GM19023 (cell line): Measurements from ENCODE around the gene IFIT3.

ENCODE experiments used
- ATAC-seq: cut with Tn5 transposase; IDR thresholded peaks from one replicate; pipeline ENCODE4 v1.9.1; 2021; ENCODE audit warnings: mild to moderate bottlenecking, moderate library complexity; ENCODE audit not compliant: unreplicated experiment

IFIT3 gene

DNA sequence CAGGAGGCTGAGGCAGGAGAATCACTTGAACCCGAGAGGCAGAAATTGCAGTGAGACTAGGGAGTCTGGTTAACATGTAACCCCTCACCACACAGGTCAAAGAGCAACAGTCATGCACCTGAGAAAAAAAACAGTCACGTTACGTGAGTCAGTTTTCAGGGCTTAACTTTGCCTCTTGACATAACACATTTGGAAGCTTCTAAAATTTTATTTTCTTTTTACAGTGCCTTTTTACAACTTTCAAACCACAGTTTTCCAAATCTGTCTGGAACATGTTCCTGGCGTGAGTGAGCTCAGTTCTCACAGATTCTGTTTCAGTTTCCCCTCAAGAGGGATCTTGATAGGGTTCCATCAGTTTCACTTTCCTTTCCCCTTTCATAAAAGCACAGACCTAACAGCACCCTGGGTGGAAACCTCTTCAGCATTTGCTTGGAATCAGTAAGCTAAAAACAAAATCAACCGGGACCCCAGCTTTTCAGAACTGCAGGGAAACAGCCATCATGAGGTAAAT is 4.4 kb downstream of the IFIT3 start:
- ATAC-seq = peak; percentile 33

DNA sequence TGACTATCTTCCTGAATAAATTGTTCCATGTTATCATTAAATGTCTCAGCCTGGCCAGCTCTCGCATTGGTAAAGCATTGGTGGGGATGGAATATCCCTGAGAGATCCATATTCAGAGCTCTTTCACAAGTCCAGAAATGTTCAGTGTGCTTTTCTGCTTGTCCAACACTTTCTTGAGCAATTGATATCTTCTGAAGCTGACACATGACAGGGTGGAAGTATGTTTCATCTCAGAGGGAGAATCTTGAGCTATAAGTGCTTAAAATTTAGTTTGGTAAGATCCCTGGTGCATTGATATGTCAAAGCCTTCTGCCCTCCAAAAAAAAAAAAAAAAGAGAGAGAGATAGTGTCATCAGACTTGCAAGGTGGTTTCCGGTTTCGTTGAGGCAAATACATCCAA is 7.4 kb downstream of the IFIT3 start:
- ATAC-seq = no peak

DNA sequence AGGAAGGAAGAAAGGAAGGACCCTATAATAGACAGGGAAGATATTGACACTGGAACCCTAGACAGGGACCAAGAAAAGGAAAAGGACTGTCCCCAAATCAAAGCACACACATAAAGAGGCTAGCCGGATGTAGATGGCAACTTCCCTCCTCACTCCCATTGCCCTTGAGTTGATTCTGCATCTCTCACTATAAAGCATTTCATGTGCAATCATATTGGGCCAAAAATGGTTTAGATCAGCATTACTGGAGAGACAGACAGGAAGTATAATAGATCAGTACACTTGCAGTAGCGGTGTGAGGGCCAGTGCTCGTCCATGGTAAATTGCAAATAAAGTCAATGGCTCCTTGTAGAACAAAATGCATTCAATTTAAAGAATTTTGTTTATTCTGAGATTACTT is 8.4 kb downstream of the IFIT3 start:
- ATAC-seq = no peak

DNA sequence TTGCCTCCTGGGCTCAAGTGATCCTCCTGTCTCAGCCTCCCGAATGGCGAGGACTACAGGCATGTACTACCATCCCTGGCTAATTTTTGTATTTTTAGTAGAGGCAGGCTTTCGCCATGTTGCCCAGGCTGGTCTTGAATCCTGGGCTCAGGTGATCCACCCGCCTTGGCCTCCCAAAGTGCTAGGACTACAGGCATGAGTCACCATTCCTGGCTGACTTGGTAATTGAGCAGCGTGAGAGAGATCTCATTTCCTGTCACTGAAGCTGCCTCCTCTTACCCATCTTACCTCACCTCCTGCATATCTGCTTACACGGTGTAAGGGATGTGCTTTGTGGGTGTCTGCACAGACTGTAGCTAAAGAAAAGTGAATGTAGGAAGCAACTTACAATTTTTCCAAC is 9.7 kb downstream of the IFIT3 start:
- ATAC-seq = no peak

DNA sequence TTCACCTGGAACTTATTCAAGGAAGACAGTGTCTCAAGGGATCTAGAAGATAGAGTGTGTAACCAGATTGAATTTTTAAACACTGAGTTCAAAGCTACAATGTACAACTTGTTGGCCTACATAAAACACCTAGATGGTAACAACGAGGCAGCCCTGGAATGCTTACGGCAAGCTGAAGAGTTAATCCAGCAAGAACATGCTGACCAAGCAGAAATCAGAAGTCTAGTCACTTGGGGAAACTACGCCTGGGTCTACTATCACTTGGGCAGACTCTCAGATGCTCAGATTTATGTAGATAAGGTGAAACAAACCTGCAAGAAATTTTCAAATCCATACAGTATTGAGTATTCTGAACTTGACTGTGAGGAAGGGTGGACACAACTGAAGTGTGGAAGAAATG is 10.9 kb downstream of the IFIT3 start:
- ATAC-seq = no peak

DNA sequence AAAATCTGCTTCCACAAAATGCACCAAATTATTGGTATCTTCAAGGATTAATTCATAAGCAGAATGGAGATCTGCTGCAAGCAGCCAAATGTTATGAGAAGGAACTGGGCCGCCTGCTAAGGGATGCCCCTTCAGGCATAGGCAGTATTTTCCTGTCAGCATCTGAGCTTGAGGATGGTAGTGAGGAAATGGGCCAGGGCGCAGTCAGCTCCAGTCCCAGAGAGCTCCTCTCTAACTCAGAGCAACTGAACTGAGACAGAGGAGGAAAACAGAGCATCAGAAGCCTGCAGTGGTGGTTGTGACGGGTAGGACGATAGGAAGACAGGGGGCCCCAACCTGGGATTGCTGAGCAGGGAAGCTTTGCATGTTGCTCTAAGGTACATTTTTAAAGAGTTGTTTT is 12.1 kb downstream of the IFIT3 start:
- ATAC-seq = no peak

DNA sequence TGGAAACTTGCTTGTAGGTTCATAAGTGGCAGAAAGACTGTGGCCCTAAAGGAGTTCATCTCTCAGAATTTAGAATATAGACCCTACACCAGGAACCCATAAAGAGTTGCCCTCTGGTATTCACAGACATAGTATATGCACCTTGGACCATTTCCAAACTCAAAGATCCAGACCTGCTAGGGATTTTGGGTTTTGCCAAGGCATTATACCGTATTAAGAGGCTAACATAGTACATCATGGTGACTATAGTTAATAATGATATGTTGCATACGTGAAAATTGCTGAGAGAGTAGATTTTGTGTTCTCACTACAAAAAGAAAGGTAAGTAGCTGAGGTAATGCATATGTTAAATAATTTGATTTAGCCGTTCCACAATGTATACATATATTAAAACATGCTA is 13.9 kb downstream of the IFIT3 start:
- no peak for ATAC-seq

DNA sequence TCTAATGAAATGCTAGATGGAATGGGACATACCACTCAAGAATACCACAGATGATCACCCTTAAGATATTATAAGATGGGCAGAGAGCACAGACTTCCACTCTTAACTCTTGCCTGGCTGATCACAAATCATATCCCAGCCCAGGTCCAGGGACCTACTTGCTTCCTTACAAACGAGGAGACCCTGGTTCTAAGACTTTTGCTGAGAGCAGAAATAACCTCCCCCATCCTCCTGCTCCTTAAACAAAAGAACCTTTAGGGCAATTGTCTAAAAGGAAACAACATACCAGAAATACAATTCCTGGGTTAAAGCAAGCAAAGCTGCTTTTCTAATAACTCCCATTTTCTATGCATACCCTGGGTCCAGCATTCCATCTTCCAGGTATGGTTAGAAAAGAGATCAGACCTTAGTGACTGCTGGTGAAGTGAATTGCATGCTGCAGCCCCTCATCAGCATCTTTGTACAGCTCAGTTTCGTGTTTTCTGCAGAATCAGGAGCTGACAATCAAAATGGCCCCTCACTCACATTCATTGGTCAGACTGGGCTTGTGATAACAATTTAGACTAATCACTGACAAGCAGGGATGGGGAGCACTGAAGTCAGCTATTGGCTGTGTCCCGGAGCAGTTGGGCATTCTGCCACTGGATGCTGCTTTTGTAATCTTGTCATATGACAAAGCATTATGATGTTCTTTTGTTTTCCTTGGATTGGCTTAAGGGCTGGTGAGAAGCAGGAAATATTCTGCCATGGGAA is 14.6 kb downstream of the IFIT3 start:
- no peak for ATAC-seq

DNA sequence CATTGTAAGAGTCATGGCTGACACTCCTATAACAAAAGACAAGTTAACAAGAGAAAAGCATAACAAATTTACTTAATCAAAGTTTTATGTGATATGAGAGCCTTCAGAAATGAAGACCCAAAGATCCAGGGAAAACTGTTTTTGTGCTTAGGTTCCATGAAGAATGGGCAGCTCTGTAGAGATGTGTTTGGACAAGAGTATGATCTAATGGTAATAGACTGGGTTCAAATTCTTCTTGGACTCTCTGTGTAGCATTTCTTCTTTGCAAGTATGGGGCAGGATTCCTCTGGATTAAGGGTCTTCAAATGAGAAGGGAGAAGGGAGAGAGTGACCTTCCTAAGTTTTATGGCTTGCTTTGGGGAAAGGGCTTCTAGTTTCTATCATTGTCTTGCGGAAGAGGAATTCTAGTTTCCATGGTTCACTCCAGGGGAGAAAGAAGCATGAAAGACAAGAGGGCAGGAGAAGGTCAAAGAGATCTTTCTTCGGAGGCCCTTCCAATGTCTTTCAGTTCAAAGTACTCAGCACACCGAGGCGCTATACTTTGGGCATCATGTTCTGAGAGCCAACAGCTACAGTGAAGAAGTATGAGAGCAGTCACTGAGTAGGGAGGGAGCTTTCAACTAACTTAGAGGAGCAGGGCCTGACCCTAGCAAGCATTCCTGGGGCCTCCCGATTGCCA is 15.4 kb downstream of the IFIT3 start:
- ATAC-seq = no peak

DNA sequence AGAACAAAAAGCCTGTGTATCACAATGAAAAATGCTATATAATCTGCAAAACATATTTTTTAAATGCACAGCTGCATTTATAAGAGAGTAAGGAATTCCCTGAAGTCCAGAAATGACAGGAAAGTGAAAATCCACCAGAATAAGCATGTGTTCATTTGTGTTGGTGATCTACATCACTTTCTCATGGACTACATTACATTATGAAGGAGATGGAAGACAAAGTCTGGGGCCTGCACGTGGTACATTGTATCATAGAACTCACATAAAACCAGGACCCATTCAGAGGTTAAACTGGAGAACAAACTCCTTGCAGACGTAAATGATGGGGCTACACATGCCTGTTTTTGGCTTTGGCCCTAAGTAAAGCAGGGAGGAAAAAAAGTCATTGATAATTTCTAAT is 16.4 kb downstream of the IFIT3 start:
- ATAC-seq = no peak

DNA sequence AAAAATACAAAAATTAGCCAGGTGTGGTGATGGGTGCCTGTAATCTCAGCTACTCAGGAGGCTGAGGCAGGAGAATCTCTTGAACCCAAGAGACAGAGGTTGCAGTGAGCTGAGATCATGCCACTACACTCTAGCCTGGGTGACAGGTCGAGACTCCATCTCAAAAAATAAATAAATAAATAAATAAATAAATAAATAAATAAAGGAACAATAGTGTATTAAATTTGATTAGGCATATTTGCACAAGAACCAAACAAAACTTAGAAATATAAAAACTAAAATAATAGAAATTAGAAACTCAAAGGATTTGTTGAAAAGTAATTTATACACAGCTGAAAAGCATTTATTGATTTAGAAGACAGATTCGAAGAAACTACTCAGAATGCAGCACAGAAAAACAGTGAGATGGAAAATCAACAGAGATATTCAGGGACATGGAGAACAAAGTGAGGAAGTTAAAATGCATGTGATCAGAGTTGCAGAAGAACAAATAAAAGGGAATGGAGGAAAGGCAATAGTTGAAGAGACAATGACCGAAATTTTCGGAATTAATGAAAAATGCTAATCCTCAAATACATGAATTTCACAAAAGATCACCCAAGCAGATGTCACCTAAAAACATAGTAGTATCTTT is 17.7 kb downstream of the IFIT3 start:
- ATAC-seq = no peak

DNA sequence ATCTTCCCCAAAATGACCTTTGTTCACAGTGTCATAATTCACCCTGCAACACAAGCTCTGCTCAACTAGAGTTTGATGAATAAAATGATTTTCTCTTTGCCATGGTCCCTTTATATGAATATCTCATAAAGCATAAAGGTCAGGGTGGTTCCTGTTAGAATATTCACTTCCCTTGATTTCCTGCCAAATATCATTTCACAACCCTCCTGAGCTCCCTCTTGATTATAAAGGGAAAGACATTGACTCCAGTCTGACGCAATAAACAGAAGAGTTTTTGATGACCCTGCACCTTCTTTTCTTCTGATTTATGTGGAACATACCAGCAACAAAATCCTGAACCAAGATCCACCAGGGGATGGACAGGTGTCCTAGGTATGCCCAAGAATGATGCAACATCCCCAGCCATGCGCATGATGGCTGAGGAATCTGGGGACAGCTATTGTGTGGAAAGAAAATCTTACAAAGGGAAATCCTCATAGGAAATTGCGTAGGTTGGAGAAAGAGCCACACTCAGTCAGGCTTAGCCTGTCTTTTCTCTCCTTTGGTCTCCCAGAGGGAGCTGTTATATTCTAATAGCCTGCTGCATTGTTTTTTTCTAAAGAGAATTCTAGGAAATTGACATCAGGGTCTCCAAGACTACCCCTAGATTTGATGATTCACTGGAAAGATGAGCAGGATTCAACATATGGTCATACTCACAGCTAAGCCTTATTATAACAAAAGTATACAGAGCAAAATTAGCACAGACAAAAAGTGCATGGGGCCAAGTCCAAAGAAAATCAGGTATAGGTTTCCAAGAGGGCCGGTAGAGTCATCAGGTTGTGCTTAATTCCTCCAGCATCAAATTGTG is 18.8 kb downstream of the IFIT3 start:
- ATAC-seq = no peak

DNA sequence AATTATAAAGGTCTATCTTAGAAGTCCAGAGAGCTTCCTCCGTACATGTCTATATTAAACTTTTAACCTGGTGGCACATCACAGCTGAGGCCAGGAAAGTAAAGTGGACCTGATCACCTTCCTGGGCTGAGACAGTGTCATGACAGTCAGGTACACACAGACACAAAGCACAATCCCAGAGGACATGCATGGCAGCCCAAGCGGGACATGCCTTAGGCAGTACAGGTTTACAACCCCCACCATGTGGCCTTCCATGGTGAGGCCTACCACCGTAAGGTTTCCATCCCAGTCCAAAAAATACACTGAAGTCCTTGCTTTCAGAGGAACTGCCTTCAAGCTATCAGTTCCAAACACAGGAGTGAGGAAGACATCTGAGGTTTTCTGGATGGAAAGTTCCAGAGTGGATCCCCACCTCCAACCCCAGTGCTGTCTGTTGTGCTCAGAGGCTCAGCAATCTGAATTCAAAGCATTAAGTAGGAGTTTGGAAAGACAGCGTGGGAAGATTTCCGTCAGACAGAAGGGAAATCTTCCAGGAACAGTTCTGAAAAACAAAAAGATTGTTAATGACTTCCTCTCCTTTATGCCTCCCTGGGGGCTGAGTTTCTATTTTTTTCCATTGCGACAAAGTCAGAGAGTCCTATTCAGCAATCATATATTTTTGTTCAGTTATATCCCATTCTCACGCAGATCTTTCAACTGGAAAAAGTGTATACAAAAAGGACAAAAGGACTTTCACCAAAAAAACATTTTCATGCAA is 20.1 kb downstream of the IFIT3 start:
- ATAC-seq = no peak

DNA sequence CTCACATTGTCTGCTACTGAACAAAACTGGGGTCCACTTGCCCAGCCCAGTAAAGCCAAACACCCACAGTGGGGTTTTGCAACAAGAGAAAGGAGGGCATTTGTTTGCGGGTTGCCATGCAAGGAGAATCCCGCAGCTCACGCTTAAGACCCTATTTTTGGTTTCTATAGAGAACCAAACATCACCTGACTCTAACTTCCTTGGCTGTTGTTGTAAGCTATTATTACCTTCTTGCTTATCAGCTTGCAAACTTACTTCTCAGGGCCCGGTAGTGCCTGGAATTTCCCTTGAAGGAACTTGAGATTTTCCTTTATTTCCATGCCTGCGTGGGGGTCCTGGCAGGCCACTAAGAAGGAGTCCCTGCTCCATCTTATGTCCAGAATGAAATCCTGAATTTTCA is 20.7 kb downstream of the IFIT3 start:
- no peak for ATAC-seq

DNA sequence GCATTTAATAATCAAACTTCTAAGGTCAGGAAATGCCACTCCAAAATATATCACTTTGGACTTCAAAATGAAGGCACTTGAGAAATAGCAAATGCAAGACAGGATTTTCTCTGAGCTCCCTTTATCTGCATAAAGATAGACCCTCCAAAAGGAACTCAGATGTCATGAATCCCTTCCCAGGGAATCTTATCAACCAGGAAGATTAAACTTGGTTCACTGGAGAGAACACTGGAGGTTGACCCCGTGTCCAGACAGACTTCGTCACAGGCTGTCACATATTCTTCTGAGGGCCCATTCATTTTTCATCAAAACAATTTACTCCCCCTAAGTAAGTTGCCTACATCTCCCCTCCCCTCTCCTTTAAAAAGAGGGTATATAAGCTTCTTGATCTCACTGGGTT is 21.2 kb downstream of the IFIT3 start:
- no peak for ATAC-seq

DNA sequence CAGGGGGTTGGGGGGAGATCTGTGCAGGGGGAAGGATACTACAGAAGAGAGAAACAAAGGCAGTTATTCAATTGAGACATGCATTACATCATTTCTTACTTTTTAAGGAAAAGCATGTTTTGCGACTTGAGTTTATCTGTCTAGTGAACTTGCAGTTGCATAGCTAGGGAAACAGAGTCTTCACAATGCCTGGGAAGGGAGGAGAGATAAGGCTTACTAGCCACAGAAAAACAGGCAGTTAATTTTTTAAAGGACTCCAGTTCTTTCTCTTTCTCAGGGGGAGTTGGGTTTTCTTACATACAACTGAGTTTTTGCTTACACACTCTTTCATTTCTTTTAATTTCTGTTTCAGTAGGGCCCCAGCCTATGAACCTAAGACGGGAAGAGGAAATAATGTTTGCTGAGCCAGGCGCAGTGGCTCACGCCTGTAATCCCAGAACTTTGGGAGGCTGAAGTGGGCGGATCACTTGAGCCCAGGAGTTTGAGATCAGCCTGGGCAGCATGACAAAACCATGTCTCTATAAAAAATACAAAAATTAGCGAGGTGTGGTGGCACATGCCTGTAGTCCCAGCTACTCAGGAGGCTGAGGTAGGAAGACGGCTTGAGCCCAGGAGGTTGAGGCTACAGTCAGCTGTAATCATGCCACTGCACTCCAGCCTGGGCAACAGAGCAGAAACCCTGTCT is 23.0 kb downstream of the IFIT3 start:
- ATAC-seq = peak; percentile 29

DNA sequence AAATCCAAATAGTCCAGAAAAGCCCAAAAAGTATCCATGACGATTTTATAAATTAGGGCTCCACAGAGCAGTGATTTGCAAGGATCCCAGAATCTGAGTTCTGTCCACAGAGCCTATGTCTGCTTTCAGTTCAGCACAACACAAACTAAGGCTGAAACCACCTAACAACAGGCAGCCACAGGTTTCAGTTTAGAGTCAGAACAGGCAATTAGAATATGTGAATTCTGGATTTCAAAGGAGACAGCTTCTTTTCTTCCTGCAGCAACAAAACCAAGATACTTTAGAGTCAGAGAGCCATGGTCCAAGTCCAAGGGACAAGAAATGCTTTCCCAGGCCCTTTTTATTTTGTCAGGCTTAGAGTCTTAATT is 23.6 kb downstream of the IFIT3 start:
- peak; percentile 89 for ATAC-seq

DNA sequence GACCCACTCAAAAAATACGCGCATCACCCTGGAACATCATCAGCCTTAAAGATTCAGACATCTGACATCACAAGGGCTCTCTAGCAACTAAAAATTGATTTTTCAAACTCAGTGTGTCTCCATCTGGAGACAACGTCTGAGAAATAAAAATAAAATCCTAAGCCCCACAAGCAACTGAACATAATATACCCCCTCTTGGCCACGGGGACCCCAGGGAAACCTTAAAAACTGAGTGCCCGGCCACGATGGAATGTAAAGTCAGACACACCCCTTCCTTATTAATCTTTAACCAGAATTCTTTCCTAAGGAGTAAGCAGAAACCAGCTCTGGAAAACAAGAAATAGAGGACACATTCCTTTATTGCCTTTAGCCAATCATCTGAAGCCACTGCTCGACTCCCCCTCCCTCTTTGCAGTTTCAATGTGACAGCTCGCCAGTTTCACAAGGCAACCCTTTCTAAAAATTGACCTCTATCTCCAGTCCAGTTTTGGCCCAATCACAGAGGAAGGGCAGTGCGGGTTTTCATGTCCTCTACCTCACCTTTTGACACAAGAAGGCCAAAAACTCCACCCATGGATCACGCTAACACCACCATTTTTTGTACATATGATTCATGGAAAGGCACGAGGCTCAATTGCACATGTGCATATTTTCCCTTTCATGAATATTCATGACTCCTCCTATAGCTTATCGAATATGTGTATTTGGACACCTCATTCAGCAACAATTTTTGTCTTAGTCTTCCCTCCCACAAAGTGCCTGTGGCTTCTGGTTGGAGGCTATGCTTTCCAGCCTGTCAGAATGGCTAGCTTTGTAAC is 24.2 kb downstream of the IFIT3 start:
- peak; percentile 41 for ATAC-seq

DNA sequence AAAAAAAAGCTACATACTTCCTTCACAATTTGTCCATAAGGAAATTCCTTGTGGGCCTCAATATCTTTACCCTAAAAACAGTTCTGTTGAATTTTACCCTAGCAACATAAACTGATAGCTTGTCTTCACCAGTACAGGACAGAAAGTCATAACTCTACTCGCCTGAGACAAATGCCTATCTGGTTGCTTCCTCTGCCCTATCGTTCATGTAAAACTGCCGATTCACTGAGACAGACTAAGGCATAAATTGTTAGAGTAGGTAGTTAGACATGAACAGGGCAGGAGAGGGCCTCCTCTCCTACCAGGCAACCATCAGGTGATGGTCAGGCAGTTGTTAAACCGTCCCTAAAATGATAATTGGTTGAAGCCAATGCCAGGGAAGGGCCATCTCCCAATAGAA is 25.0 kb downstream of the IFIT3 start:
- ATAC-seq = no peak
